ENCODE data around the gene RASL11A. TPM values are rescaled to one million over a fixed set of nuclear protein-coding genes. Genes with fewer than 3 reads are reported as not detected.
"Not testable (repeated sequence)": the region's sequence is repeated elsewhere in the genome, so short reads cannot be mapped to it uniquely, and the experiment has no call there.

RASL11A gene
- total RNA-seq, 5 donors from 2014 or later (not counting 1 experiment from before 2014, with no cell fraction given) = 0.96 to 5.4 (median 2.1) TPM

GRCh38 chr13:27281420-27281819 lies 10.8 kb downstream of the RASL11A start:
- ChIA-PET CTCF (interaction anchor here in 1 of 2 donors (0.9 kb wide), 1 partner anchor 296 kb away, joined by 3 read pairs; no protein-coding TSS in a partner anchor), POLR2A (no interaction called here)
- Mint-ChIP-seq H3K4me3 (no peak overlapping the region), H3K27ac (no peak overlapping the region), H3K9me3 (no peaks in the 10 kb centered on the region), H3K27me3 (peaks cover 0 to 3% of the 10 kb centered on the region in 2 donors), H3K36me3 (no peaks in the 10 kb centered on the region), H3K4me1 (no peaks in the 10 kb centered on the region)
- H3K27me3 ChIP-seq (replicated peaks in 1 of 2; ENCODE audit: control insufficient read depth in 2 of 2, extremely low read depth in 1 of 2, insufficient read depth in 2 of 2, low read length in 1 of 2) = peaks cover 0 to 12% of the 10 kb centered on the region in 2 experiments
- no peaks in the 10 kb centered on the region for H3K36me3 ChIP-seq (ENCODE audit: control insufficient read depth in 2 of 2, extremely low read depth in 1 of 2, insufficient read depth in 1 of 2, low read length in 1 of 2)
- ATAC-seq (replicated peaks in 1 of 4) = no peak
- H3K4me1 ChIP-seq (ENCODE audit: control insufficient read depth in 1 of 2, extremely low read depth in 1 of 2, insufficient read depth in 2 of 2, low read length in 2 of 2) = no peaks in the 10 kb centered on the region
- H3K27ac ChIP-seq (ENCODE audit: low read length) = no peak overlapping the region
- no peak for DNase-seq
- no CpG with 5 or more reads among the region's 1 CpG for WGBS (ENCODE audit: insufficient coverage)
- no peak overlapping the region for H3K4me3 ChIP-seq (ENCODE audit: control insufficient read depth in 1 of 2, extremely low read depth in 1 of 2, low read length in 1 of 2)
- H3K9me3 ChIP-seq = no peaks in the 10 kb centered on the region

GRCh38 chr13:27283906-27284493 lies 13.4 kb downstream of the RASL11A start:
- no peaks in the 10 kb centered on the region for H3K4me1 Mint-ChIP-seq
- H3K27me3 ChIP-seq (replicated peaks in 1 of 2; ENCODE audit: control insufficient read depth in 2 of 2, extremely low read depth in 1 of 2, insufficient read depth in 2 of 2, low read length in 1 of 2) = peaks cover 0 to 8% of the 10 kb centered on the region in 2 experiments
- no peaks in the 10 kb centered on the region for H3K9me3 ChIP-seq
- ChIA-PET POLR2A (no interaction called here), CTCF (interaction anchor here in 1 of 2 donors (0.9 kb wide), 1 partner anchor 299 kb away, joined by 3 read pairs; no protein-coding TSS in a partner anchor)
- no peak overlapping the region for H3K4me3 Mint-ChIP-seq
- peaks cover 0 to 3% of the 10 kb centered on the region in 2 donors for H3K27me3 Mint-ChIP-seq
- H3K9me3 Mint-ChIP-seq = no peaks in the 10 kb centered on the region
- no peak overlapping the region for H3K27ac ChIP-seq (ENCODE audit: low read length)
- H3K4me3 ChIP-seq (ENCODE audit: control insufficient read depth in 1 of 2, extremely low read depth in 1 of 2, low read length in 1 of 2) = no peak overlapping the region
- H3K4me1 ChIP-seq (ENCODE audit: control insufficient read depth in 1 of 2, extremely low read depth in 1 of 2, insufficient read depth in 2 of 2, low read length in 2 of 2) = no peaks in the 10 kb centered on the region
- DNase-seq (peak in 1 of 35 experiments; percentile 20), ATAC-seq (replicated peaks in 1 of 4) (no peak)
- WGBS (ENCODE audit: insufficient coverage) = no CpG with 5 or more reads among the region's 4 CpGs
- no peaks in the 10 kb centered on the region for H3K36me3 ChIP-seq (ENCODE audit: control insufficient read depth in 2 of 2, extremely low read depth in 1 of 2, insufficient read depth in 1 of 2, low read length in 1 of 2)
- H3K27ac Mint-ChIP-seq = no peak overlapping the region
- H3K36me3 Mint-ChIP-seq = no peaks in the 10 kb centered on the region

- 100% methylated on average over 3 of the region's 4 CpGs for WGBS (ENCODE audit: insufficient coverage)
- H3K9me3 Mint-ChIP-seq = no peaks in the 10 kb centered on the region
- ChIA-PET CTCF (no interaction called here), POLR2A (no interaction called here)
- no peak overlapping the region for H3K4me3 ChIP-seq (ENCODE audit: control insufficient read depth in 1 of 2, extremely low read depth in 1 of 2, low read length in 1 of 2)
- H3K27ac ChIP-seq (ENCODE audit: low read length) = no peak overlapping the region
- peaks cover 6 to 11% (median 9%) of the 10 kb centered on the region in 3 donors for H3K4me1 Mint-ChIP-seq
- H3K27me3 Mint-ChIP-seq = peaks cover 0 to 3% of the 10 kb centered on the region in 2 donors
- peaks cover 0 to 2% of the 10 kb centered on the region in 2 experiments for H3K27me3 ChIP-seq (replicated peaks in 1 of 2; ENCODE audit: control insufficient read depth in 2 of 2, extremely low read depth in 1 of 2, insufficient read depth in 2 of 2, low read length in 1 of 2)
- no peaks in the 10 kb centered on the region for H3K36me3 Mint-ChIP-seq
- no peak overlapping the region for H3K27ac Mint-ChIP-seq
- H3K4me3 Mint-ChIP-seq = no peak overlapping the region
- DNase-seq (no peak), ATAC-seq (replicated peaks in 1 of 4) (no peak)
- no peaks in the 10 kb centered on the region for H3K9me3 ChIP-seq
- no peaks in the 10 kb centered on the region for H3K36me3 ChIP-seq (ENCODE audit: control insufficient read depth in 2 of 2, extremely low read depth in 1 of 2, insufficient read depth in 1 of 2, low read length in 1 of 2)
- H3K4me1 ChIP-seq (ENCODE audit: control insufficient read depth in 1 of 2, extremely low read depth in 1 of 2, insufficient read depth in 2 of 2, low read length in 2 of 2) = peaks cover 7 to 10% of the 10 kb centered on the region in 2 experiments
These were observed 17.8 kb downstream of the RASL11A start for GRCh38 chr13:27288392-27288791.

GRCh38 chr13:27289011-27289665 lies 18.5 kb downstream of the RASL11A start:
- Mint-ChIP-seq H3K27me3 (peaks cover 0 to under 1% of the 10 kb centered on the region in 2 donors), H3K4me3 (no peak overlapping the region), H3K27ac (no peak overlapping the region), H3K36me3 (no peaks in the 10 kb centered on the region), H3K4me1 (peaks cover 13 to 19% (median 17%) of the 10 kb centered on the region in 3 donors), H3K9me3 (no peaks in the 10 kb centered on the region)
- no peak for DNase-seq
- H3K4me1 ChIP-seq (ENCODE audit: control insufficient read depth in 1 of 2, extremely low read depth in 1 of 2, insufficient read depth in 2 of 2, low read length in 2 of 2) = peaks cover 12 to 17% of the 10 kb centered on the region in 2 experiments
- WGBS (ENCODE audit: insufficient coverage) = 100% methylated on average over 2 of the region's 2 CpGs
- no peak overlapping the region for H3K4me3 ChIP-seq (ENCODE audit: control insufficient read depth in 1 of 2, extremely low read depth in 1 of 2, low read length in 1 of 2)
- H3K9me3 ChIP-seq = no peaks in the 10 kb centered on the region
- H3K27me3 ChIP-seq (replicated peaks in 1 of 2; ENCODE audit: control insufficient read depth in 2 of 2, extremely low read depth in 1 of 2, insufficient read depth in 2 of 2, low read length in 1 of 2) = peaks cover 0 to 2% of the 10 kb centered on the region in 2 experiments
- H3K27ac ChIP-seq (ENCODE audit: low read length) = no peak overlapping the region
- H3K36me3 ChIP-seq (ENCODE audit: control insufficient read depth in 2 of 2, extremely low read depth in 1 of 2, insufficient read depth in 1 of 2, low read length in 1 of 2) = no peaks in the 10 kb centered on the region
- ChIA-PET CTCF (interaction anchor here in 1 of 2 donors (0.8 kb wide), 1 partner anchor 78 kb away, joined by 3 read pairs; no protein-coding TSS in a partner anchor), POLR2A (no interaction called here)
- ATAC-seq (replicated peaks in 1 of 4) = no peak

- Mint-ChIP-seq H3K27ac (no peak overlapping the region), H3K4me3 (no peak overlapping the region), H3K36me3 (no peaks in the 10 kb centered on the region), H3K27me3 (no peaks in the 10 kb centered on the region), H3K9me3 (no peaks in the 10 kb centered on the region), H3K4me1 (peaks cover 27 to 34% (median 33%) of the 10 kb centered on the region in 3 donors)
- Histone ChIP-seq H3K4me3 (ENCODE audit: control insufficient read depth in 1 of 2, extremely low read depth in 1 of 2, low read length in 1 of 2) (no peak overlapping the region), H3K9me3 (no peaks in the 10 kb centered on the region), H3K4me1 (ENCODE audit: control insufficient read depth in 1 of 2, extremely low read depth in 1 of 2, insufficient read depth in 2 of 2, low read length in 2 of 2) (peaks cover 24 to 28% of the 10 kb centered on the region in 2 experiments), H3K36me3 (ENCODE audit: control insufficient read depth in 2 of 2, extremely low read depth in 1 of 2, insufficient read depth in 1 of 2, low read length in 1 of 2) (no peaks in the 10 kb centered on the region), H3K27me3 (replicated peaks in 1 of 2; ENCODE audit: control insufficient read depth in 2 of 2, extremely low read depth in 1 of 2, insufficient read depth in 2 of 2, low read length in 1 of 2) (peaks cover 0 to 4% of the 10 kb centered on the region in 2 experiments), H3K27ac (ENCODE audit: low read length) (no peak overlapping the region)
- DNase-seq = no peak
- 87% methylated on average over 4 of the region's 4 CpGs for WGBS (ENCODE audit: insufficient coverage)
- CTCF ChIA-PET = no interaction called here
- POLR2A ChIA-PET = no interaction called here
- ATAC-seq (replicated peaks in 1 of 4) = no peak
These were observed 20.1 kb downstream of the RASL11A start for GRCh38 chr13:27290715-27291114.

- H3K36me3 ChIP-seq (ENCODE audit: control insufficient read depth in 2 of 2, extremely low read depth in 1 of 2, insufficient read depth in 1 of 2, low read length in 1 of 2); ATAC-seq (replicated peaks in 1 of 4); H3K9me3 Mint-ChIP-seq; H3K27ac ChIP-seq (ENCODE audit: low read length); H3K27me3 Mint-ChIP-seq; H3K4me3 ChIP-seq (ENCODE audit: control insufficient read depth in 1 of 2, extremely low read depth in 1 of 2, low read length in 1 of 2); H3K9me3 ChIP-seq; CTCF ChIA-PET; H3K36me3 Mint-ChIP-seq; H3K4me3 Mint-ChIP-seq; DNase-seq; H3K27me3 ChIP-seq (replicated peaks in 1 of 2; ENCODE audit: control insufficient read depth in 2 of 2, extremely low read depth in 1 of 2, insufficient read depth in 2 of 2, low read length in 1 of 2): not testable (repeated sequence)
- WGBS (ENCODE audit: insufficient coverage) = no CpG with 5 or more reads among the region's 8 CpGs
- POLR2A ChIA-PET = interaction anchor here in 1 of 2 donors (1.5 kb wide), 1 partner anchor 14 kb away, joined by 3 read pairs; no protein-coding TSS in a partner anchor
- peaks cover 27 to 28% of the 10 kb centered on the region in 2 experiments for H3K4me1 ChIP-seq (ENCODE audit: control insufficient read depth in 1 of 2, extremely low read depth in 1 of 2, insufficient read depth in 2 of 2, low read length in 2 of 2)
- Mint-ChIP-seq H3K4me1 (peaks cover 27 to 34% (median 34%) of the 10 kb centered on the region in 3 donors), H3K27ac (peak overlapping the region in 1 of 2 donors; percentile 20)
These were observed 21.3 kb downstream of the RASL11A start for GRCh38 chr13:27291967-27292366.
